Inflammatory macrophage (primary cell): Measurements from ENCODE around the gene GIT1.

Source experiments
- DNase-seq, 2 donors: peaks; one replicate each; pipeline ENCODE4 v3.0.0-alpha.2; 2020 to 2022

Gene GIT1

GRCh38 chr17:29592850-29593551 is 3.6 kb upstream of the GIT1 start, which contains the start of gene ANKRD13B:
ANKRD13B (plus strand) TSS chr17:29593132; CDS start chr17:29593622, 490 bp downstream.
- DNase-seq = no peak

- peak; percentile 64 to 65 for DNase-seq
Observed at GRCh38 chr17:29591737-29592608, 2.5 kb upstream of the GIT1 start.

DNA sequence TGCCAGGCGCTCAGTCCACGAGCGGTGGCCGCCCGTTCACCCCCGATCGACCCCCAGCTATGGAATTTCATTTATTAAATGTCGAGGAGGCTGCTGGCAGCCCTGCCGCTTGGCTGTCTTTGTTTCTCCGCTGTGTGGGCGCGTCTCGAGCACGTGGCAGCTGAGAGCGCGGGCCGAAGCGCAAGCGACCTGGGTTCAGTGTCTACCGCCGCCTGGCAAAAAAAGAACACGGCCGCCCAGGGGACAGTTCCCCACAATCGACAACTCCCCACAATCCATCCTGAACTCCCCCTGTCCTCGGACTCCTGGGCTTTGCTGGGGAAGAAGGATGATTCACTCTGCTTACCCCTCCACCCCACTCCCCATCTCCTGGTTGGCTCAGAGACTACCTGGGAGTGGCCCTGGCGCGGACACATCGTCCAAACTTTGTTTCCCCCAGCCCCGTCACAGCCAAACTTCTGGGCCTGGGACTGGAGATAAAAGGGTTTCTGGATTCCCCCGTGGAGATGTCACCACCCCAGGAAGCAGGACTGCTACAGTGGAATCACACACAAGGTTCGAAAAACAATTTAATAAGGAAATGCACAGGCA is 1.8 kb upstream of the GIT1 start:
- DNase-seq = peak; percentile 15 to 56

GRCh38 chr17:29590411-29591145 is 1.1 kb upstream of the GIT1 start:
- peak; percentile 29 to 71 for DNase-seq

GRCh38 chr17:29588562-29589411 is 661 bp downstream of the GIT1 start:
- DNase-seq = peak in 1 of 2 donors; percentile 45

- no peak for DNase-seq
Observed at GRCh38 chr17:29588017-29588561, 1.4 kb downstream of the GIT1 start.

GRCh38 chr17:29587591-29587990 is 1.9 kb downstream of the GIT1 start:
- no peak for DNase-seq

DNA sequence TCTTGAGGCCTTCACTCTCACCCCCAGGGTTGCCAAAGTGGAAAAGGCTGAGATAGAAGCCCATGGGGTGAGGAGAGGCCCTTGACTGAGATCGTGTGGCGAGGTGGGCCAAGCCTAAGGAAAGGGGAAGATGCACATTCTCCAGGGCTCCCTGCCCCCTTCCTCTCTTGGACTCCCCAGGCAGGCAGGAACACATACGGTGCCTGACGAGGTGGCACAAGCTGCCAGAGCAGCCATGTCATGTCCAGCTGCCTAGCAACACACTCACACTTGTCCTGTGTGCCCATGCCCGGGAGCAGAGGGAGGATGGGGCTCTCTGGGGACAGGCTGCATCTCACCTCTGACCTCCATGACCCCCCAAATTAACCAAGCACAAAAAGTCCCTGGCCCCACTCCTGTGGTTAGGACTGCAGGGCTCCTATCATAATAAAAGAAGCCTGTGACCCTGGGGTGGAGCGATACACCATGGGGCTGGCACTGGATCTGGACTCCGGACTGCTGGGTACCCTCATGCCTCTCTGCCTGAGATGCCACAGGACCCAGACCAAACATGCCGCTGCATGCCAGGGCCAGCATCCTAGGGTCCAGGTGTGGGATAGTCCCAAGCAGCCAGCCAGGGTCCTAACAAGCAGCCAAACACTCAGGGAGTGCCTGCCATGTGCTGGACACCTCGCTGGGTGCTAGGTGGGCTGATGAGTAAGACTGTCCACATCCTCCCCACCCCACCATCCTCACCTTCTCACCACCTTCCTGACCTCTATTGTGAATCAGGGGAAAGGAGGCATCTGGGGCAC is 2.6 kb downstream of the GIT1 start:
- DNase-seq = no peak

GRCh38 chr17:29585080-29585751 is 4.2 kb downstream of the GIT1 start:
- DNase-seq = peak in 1 of 2 donors; percentile 19

GRCh38 chr17:29584452-29585079 is 4.9 kb downstream of the GIT1 start:
- no peak for DNase-seq

GRCh38 chr17:29583324-29584248 is 5.9 kb downstream of the GIT1 start:
- no peak for DNase-seq

DNA sequence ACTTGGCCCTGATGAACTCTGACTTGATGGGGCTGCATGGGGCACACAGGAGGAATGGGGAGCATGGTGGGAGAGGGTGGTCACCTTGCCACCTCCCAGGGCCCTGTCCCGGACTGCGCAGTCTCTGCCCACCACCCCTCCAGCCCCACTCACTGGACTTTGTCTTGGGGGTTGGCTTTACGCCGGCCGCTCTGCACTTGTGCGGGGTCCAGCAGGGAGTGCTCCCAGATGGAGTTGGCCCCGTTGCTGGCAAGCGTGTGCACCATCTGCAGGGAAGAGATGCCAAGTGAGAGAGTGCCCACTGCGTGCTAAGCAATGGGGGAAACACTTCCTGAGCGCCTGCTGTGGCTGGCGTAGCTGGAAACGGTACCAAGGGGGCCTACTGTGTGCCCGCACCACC is 6.7 kb downstream of the GIT1 start:
- no peak for DNase-seq

- no peak for DNase-seq
Observed at GRCh38 chr17:29582254-29582765, 7.1 kb downstream of the GIT1 start.

DNA sequence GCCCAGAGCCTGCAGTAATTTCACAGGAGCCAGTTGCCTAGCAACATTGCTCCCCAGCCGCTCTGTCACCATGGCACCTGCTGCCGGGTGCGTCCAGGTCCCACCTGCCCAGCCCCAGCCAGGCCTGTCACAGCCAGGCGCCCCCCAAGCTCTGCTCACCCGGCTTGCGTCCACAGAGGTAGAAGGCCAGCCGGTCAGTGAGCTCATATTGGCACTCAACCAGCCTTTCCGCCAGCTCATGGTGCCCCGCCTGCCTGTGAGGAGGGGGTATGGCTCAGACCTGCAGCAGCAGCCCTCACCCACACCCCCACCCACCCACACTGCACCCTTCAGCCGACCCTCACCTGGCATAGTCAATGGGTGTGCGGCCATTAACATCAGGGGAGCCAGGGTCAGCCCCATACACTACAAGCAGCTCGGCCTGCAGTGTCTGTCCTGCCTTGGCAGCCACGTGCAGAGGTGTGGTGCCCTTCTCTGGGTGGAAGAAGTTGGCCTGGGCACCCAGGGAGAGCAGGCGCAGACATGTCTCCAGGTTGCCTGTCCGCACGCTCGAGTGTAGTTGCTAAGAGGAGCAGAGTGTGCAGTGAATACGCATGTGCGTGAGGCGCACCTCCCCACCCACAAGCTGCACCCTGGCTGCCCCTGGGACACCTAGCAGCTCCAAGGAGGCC is 7.7 kb downstream of the GIT1 start:
- DNase-seq = no peak

GRCh38 chr17:29579866-29580771 is 9.3 kb downstream of the GIT1 start:
- peak; percentile 83 to 87 for DNase-seq
